HepG2 (cell line): Measurements from ENCODE around the gene MAGI1. TPM values are rescaled to one million over a fixed set of nuclear protein-coding genes. Genes with fewer than 3 reads are reported as not detected.

ENCODE experiments used
- DZIP1 ChIP-seq: sonication (generic); formaldehyde crosslinking; IDR thresholded peaks from 2 replicates; pipeline ENCODE4 v1.5.0; 2020; ENCODE audit warnings: mild to moderate bottlenecking, missing genetic modification reagents
- GFI1 ChIP-seq: sonication (generic); formaldehyde crosslinking; IDR thresholded peaks from 2 replicates; pipeline ENCODE4 v1.5.0; 2020; ENCODE audit warnings: missing genetic modification reagents, mild to moderate bottlenecking, borderline replicate concordance
- MYC ChIP-seq: sonication (generic); formaldehyde crosslinking; IDR thresholded peaks from 2 replicates; pipeline ENCODE4 v1.9.0; 2021; ENCODE audit warnings: missing genetic modification reagents, borderline replicate concordance
- PHF5A ChIP-seq: IDR thresholded peaks from one replicate; pipeline ENCODE4 v1.6.1; 2018; ENCODE audit warnings: low read depth, missing genetic modification reagents; ENCODE audit not compliant: unreplicated experiment
- POLR2G ChIP-seq: fragments of 200-400 bp; formaldehyde crosslinking; IDR thresholded peaks from 2 replicates; pipeline ENCODE4 v1.6.1; 2018; ENCODE audit warnings: mild to moderate bottlenecking, low read depth, low read length, moderate library complexity
- REL ChIP-seq: sonication (generic); formaldehyde crosslinking; conservative IDR thresholded peaks from 2 replicates; pipeline ENCODE4 v1.8.0; 2022; ENCODE audit warnings: mild to moderate bottlenecking, missing genetic modification reagents, moderate library complexity
- RELA ChIP-seq: sonication (generic); formaldehyde crosslinking; IDR thresholded peaks from 2 replicates; pipeline ENCODE4 v1.4.0; 2020; ENCODE audit warnings: missing genetic modification reagents
- SIN3A ChIP-seq: IDR thresholded peaks from 2 replicates; pipeline ENCODE4 v1.6.1; 2011; ENCODE audit warnings: low read depth, mild to moderate bottlenecking, control low read depth, low read length, borderline replicate concordance
- SOX5 ChIP-seq: IDR thresholded peaks from 2 replicates; pipeline ENCODE4 v1.6.1; 2016; ENCODE audit warnings: borderline replicate concordance
- SRF ChIP-seq: IDR thresholded peaks from 2 replicates; pipeline ENCODE4 v1.6.1; 2011; ENCODE audit warnings: mild to moderate bottlenecking, low read depth, low read length, moderate library complexity
- TRIM24 ChIP-seq: sonication (generic); formaldehyde crosslinking; IDR thresholded peaks from 2 replicates; pipeline ENCODE4 v1.8.0; 2022; ENCODE audit warnings: mild to moderate bottlenecking, missing genetic modification reagents
- ZNF12 ChIP-seq: sonication (generic); formaldehyde crosslinking; IDR thresholded peaks from 2 replicates; pipeline ENCODE4 v1.5.0; 2020; ENCODE audit warnings: missing genetic modification reagents
- ZNF234 ChIP-seq: sonication (generic); formaldehyde crosslinking; conservative IDR thresholded peaks from 2 replicates; pipeline ENCODE4 v1.5.1; 2020; ENCODE audit warnings: mild to moderate bottlenecking, missing genetic modification reagents
- ZNF256 ChIP-seq: sonication (generic); formaldehyde crosslinking; conservative IDR thresholded peaks from 2 replicates; pipeline ENCODE4 v1.4.0; 2020; ENCODE audit warnings: missing genetic modification reagents
- ZNF264 ChIP-seq: sonication (generic); formaldehyde crosslinking; IDR thresholded peaks from 2 replicates; pipeline ENCODE4 v1.4.0; 2020; ENCODE audit warnings: missing genetic modification reagents
- ZNF383 ChIP-seq: sonication (generic); formaldehyde crosslinking; IDR thresholded peaks from 2 replicates; pipeline ENCODE4 v1.4.0; 2020; ENCODE audit warnings: missing genetic modification reagents, mild to moderate bottlenecking, borderline replicate concordance
- ZNF407 ChIP-seq: sonication (generic); formaldehyde crosslinking; IDR thresholded peaks from one replicate; pipeline ENCODE4 v1.5.1; 2020; ENCODE audit warnings: mild to moderate bottlenecking, missing genetic modification reagents; ENCODE audit errors: not compliant biosample characterization
- ZNF569 ChIP-seq: sonication (generic); formaldehyde crosslinking; IDR thresholded peaks from 2 replicates; pipeline ENCODE4 v1.5.0; 2020; ENCODE audit warnings: mild to moderate bottlenecking, missing genetic modification reagents, moderate library complexity, borderline replicate concordance
- ZNF616 ChIP-seq: sonication (generic); formaldehyde crosslinking; IDR thresholded peaks from 2 replicates; pipeline ENCODE4 v1.5.0; 2020; ENCODE audit warnings: low read depth, mild to moderate bottlenecking, missing genetic modification reagents
- ZNF709 ChIP-seq: sonication (generic); formaldehyde crosslinking; IDR thresholded peaks from 2 replicates; pipeline ENCODE4 v1.5.0; 2020; ENCODE audit warnings: mild to moderate bottlenecking, missing genetic modification reagents
- ZNF781 ChIP-seq: sonication (generic); formaldehyde crosslinking; IDR thresholded peaks from 2 replicates; pipeline ENCODE4 v1.5.1; 2020; ENCODE audit warnings: borderline replicate concordance, mild to moderate bottlenecking, missing genetic modification reagents; ENCODE audit errors: not compliant biosample characterization
- polyA plus RNA-seq, 8 experiments: library from polyadenylated mRNA; depleted of rRNA in 3 of 8; stranded (reverse) in 7 of 8; unstranded in 1 of 8; fragments of >200 nt; fragmentation: Illumina TruSeq in 4 of 8; extraction: Trizol in 4 of 8; gene quantifications; 2 replicates each; pipeline versions ENCODE4 v1.2.1 to v1.2.3, GENCODE V29; 2011 to 2016; ENCODE audit warnings: low read depth in 4 of 8, missing spikeins in 1 of 8, mixed read lengths in 1 of 8; ENCODE audit not compliant: insufficient read depth in 1 of 8
- total RNA-seq, 5 experiments: library from RNA; depleted of rRNA; stranded (reverse); fragments of >200 nt; fragmentation: Illumina TruSeq; extraction: Trizol; gene quantifications; 2 replicates each; pipeline ENCODE4 v1.2.3, GENCODE V29; 2016; ENCODE audit warnings: low read depth in 1 of 5

MAGI1 gene
- total and polyA plus RNA-seq, 2 of the 13 experiments (the other 11 are each of a cell fraction or from before 2014, with no cell fraction given): 22.2 to 26.0 TPM

GRCh38 chr3:66038384-66038725 lies 363 bp downstream of the MAGI1 start (continued):
- TF ChIP-seq ZNF616 (CRISPR knock-in tag) (no peak), SOX5 (CRISPR knock-in tag) (no peak), REL (CRISPR knock-in tag) (0 out of 2 replicates have a peak, but pooled peaks have one; percentile 24), DZIP1 (no peak), GFI1 (CRISPR knock-in tag) (0 out of 2 replicates have a peak, but pooled peaks have one; percentile 14), SRF (no peak), ZNF383 (CRISPR knock-in tag) (no peak), ZNF781 (CRISPR knock-in tag) (no peak), ZNF709 (no peak; the same call in 1 of the 2 replicates), ZNF256 (CRISPR knock-in tag) (no peak), TRIM24 (CRISPR knock-in tag) (no peak), ZNF12 (CRISPR knock-in tag) (no peak), ZNF407 (CRISPR knock-in tag) (no peak), POLR2G (peak; percentile 77; the same call in 1 of the 2 replicates), MYC (CRISPR knock-in tag) (peak; percentile 83; the same call in 1 of the 2 replicates), ZNF569 (CRISPR knock-in tag) (no peak), ZNF234 (CRISPR knock-in tag) (no peak), SIN3A (0 out of 2 replicates have a peak, but pooled peaks have one; percentile 33), PHF5A (no peak), ZNF264 (CRISPR knock-in tag) (0 out of 2 replicates have a peak, but pooled peaks have one; percentile 39), RELA (CRISPR knock-in tag) (no peak)
